Neural progenitor cell (in vitro differentiated cells): ENCODE results near the gene MINDY4B.

Experiments used
- EZH2 ChIP-seq: fragments of 200-600 bp; sonication (generic); IDR thresholded peaks from 2 replicates; pipeline ENCODE4 v1.6.1; 2017; ENCODE audit warnings: antibody characterized with exemption, mild to moderate bottlenecking, moderate library complexity
- TF ChIP-seq, protein P1 (sequence below): fragments of 200-600 bp; sonication (generic); IDR thresholded peaks from 2 replicates; pipeline ENCODE4 v1.5.1; 2017; ENCODE audit warnings: antibody characterized with exemption, mild to moderate bottlenecking

DNA sequence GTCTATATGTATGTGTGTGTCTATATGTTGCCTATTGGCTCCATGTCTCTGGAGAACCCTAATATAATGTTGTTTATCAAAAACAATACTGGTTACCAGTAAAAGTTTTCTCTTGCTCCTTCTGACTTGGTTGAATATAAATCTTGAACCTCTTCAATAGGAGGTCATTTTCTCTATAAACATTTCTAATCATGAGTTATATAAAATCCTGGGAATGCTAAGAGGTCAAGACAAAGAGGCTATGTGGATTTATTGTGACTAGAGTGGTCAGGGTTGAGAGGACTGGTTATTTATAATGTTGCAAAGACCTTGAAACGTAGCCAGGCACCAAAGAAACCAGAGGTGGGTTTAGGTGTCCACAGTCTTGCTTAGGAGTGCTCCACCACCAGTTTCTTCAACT is 1.2 kb upstream of the MINDY4B start:
- TF ChIP-seq, protein P1, sequence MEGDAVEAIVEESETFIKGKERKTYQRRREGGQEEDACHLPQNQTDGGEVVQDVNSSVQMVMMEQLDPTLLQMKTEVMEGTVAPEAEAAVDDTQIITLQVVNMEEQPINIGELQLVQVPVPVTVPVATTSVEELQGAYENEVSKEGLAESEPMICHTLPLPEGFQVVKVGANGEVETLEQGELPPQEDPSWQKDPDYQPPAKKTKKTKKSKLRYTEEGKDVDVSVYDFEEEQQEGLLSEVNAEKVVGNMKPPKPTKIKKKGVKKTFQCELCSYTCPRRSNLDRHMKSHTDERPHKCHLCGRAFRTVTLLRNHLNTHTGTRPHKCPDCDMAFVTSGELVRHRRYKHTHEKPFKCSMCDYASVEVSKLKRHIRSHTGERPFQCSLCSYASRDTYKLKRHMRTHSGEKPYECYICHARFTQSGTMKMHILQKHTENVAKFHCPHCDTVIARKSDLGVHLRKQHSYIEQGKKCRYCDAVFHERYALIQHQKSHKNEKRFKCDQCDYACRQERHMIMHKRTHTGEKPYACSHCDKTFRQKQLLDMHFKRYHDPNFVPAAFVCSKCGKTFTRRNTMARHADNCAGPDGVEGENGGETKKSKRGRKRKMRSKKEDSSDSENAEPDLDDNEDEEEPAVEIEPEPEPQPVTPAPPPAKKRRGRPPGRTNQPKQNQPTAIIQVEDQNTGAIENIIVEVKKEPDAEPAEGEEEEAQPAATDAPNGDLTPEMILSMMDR, result no peak
- no peak for TF ChIP-seq EZH2
